ENCODE results near the gene TMEM201. TPM values are rescaled to one million over a fixed set of nuclear protein-coding genes. Genes with fewer than 3 reads are reported as not detected.

The TMEM201 gene
- total and polyA plus RNA-seq, 2 of the 13 experiments (the other 11 are each of a cell fraction or from before 2014, with no cell fraction given): 1.5 to 8.2 TPM

- in situ Hi-C loops (cut with HindIII; ENCODE audit: extremely low pct_ligation_motif_present, low pct_unique_long_range_greater_than_20kb): no loop called here
- DNase-seq (ENCODE audit: low spot score) (no peak), ATAC-seq (no peak), FAIRE-seq (no peak)
- Histone ChIP-seq H3K9me3 (ENCODE audit: low read length) (no peaks in the 10 kb centered on the region), H3K27ac (ENCODE audit: extremely low read length, insufficient read depth, low read length) (no peak overlapping the region), H2AFZ (ENCODE audit: low read length) (no peak overlapping the region), H3K4me2 (ENCODE audit: low read depth, low read length) (no peak overlapping the region), H3K9ac (ENCODE audit: insufficient read depth, low read depth, low read length) (no peak overlapping the region), H3K36me3 (replicated peaks in 1 of 2; ENCODE audit: control insufficient read depth in 1 of 2, insufficient read depth in 2 of 2, low read length in 2 of 2) (peaks cover 29 to 56% of the 10 kb centered on the region in 2 experiments; a peak in 4 of 5 replicates), H3K4me3 (replicated peaks in 1 of 3; ENCODE audit: insufficient read depth in 1 of 3, low read depth in 2 of 3, low read length in 3 of 3) (no peak overlapping the region), H4K20me1 (ENCODE audit: insufficient read depth, low read length) (no peaks in the 10 kb centered on the region), H3K4me1 (ENCODE audit: insufficient read depth, low read length) (no peaks in the 10 kb centered on the region), H3K27me3 (ENCODE audit: control insufficient read depth in 1 of 2, insufficient read depth in 2 of 2, low read length in 2 of 2) (no peaks in the 10 kb centered on the region), H3K79me2 (ENCODE audit: insufficient read depth, low read length) (no peaks in the 10 kb centered on the region)
- ChIA-PET POLR2A (no interaction called here), CTCF (ENCODE audit: low intra/inter-chr PET ratio, low total read pairs) (no interaction called here)
- BruUV-seq (replicated peaks): no TSS peak
- intact Hi-C loops (cut with micrococcal nuclease; ENCODE audit: unreplicated experiment): no loop called here
- TF ChIP-seq CC2D1A (CRISPR knock-in tag; IDR thresholded peaks at IDR 0.05): no peak
- WGBS (ENCODE audit: low lambda C conversion rate): 97% methylated on average over 28 of the region's 39 CpGs
Measured at GRCh38 chr1:9600861-9601834, 12.4 kb downstream of the TMEM201 start.

GRCh38 chr1:9601942-9602793, 13.5 kb downstream of the TMEM201 start:
- H3K4me1 ChIP-seq (ENCODE audit: insufficient read depth, low read length): no peaks in the 10 kb centered on the region
- DNase-seq (ENCODE audit: low spot score) (no peak), FAIRE-seq (no peak), ATAC-seq (no peak)
- peaks cover 29 to 50% of the 10 kb centered on the region in 2 experiments; a peak in 4 of 5 replicates for H3K36me3 ChIP-seq (replicated peaks in 1 of 2; ENCODE audit: control insufficient read depth in 1 of 2, insufficient read depth in 2 of 2, low read length in 2 of 2)
- intact Hi-C loops (cut with micrococcal nuclease; ENCODE audit: unreplicated experiment) (no loop called here), in situ Hi-C loops (cut with HindIII; ENCODE audit: extremely low pct_ligation_motif_present, low pct_unique_long_range_greater_than_20kb) (no loop called here)
- H3K27ac ChIP-seq (ENCODE audit: extremely low read length, insufficient read depth, low read length): no peak overlapping the region
- no peak overlapping the region for H3K4me3 ChIP-seq (replicated peaks in 1 of 3; ENCODE audit: insufficient read depth in 1 of 3, low read depth in 2 of 3, low read length in 3 of 3)
- no peak for TF ChIP-seq ARNT (IDR thresholded peaks at IDR 0.05)
- no peaks in the 10 kb centered on the region for H3K9me3 ChIP-seq (ENCODE audit: low read length)
- H4K20me1 ChIP-seq (ENCODE audit: insufficient read depth, low read length): no peaks in the 10 kb centered on the region
- no peaks in the 10 kb centered on the region for H3K79me2 ChIP-seq (ENCODE audit: insufficient read depth, low read length)
- H3K27me3 ChIP-seq (ENCODE audit: control insufficient read depth in 1 of 2, insufficient read depth in 2 of 2, low read length in 2 of 2): no peaks in the 10 kb centered on the region
- no peak overlapping the region for H2AFZ ChIP-seq (ENCODE audit: low read length)
- BruUV-seq (replicated peaks): no TSS peak
- ChIA-PET POLR2A (no interaction called here), CTCF (ENCODE audit: low intra/inter-chr PET ratio, low total read pairs) (no interaction called here)
- no peak overlapping the region for H3K4me2 ChIP-seq (ENCODE audit: low read depth, low read length)
- 97% methylated on average over 9 of the region's 26 CpGs for WGBS (ENCODE audit: low lambda C conversion rate)
- no peak overlapping the region for H3K9ac ChIP-seq (ENCODE audit: insufficient read depth, low read depth, low read length)
